ENCODE measurements around the gene ZC3H4. TPM values are rescaled to one million over a fixed set of nuclear protein-coding genes. Genes with fewer than 3 reads are reported as not detected.

Gene ZC3H4
- total RNA-seq, 1 donor from 2014 or later, result 49.3 TPM

- Histone ChIP-seq H3K27ac (no peak overlapping the region), H3K4me1 (peaks cover 4% of the 10 kb centered on the region), H3K27me3 (ENCODE audit: low read depth) (no peaks in the 10 kb centered on the region), H3K36me3 (peaks cover 97% of the 10 kb centered on the region), H3K9me3 (no peaks in the 10 kb centered on the region), H3K4me3 (no peak overlapping the region)
- intact Hi-C loops (cut with DNase I), result loop anchor here (10.0 kb wide), 1 partner anchor 54 kb away; no protein-coding TSS in a partner anchor
- DNase-seq (no peak), ATAC-seq (no peak)
- no peak for TF ChIP-seq CTCF (IDR thresholded peaks at IDR 0.05)
These were observed 42.8 kb downstream of the ZC3H4 start for GRCh38 chr19:47070756-47071155.

GRCh38 chr19:47069795-47070194, 43.8 kb downstream of the ZC3H4 start:
- no peak overlapping the region for H3K4me3 ChIP-seq
- peaks cover under 1% of the 10 kb centered on the region for H3K4me1 ChIP-seq
- intact Hi-C loops (cut with DNase I), result loop anchor here (10.0 kb wide), 1 partner anchor 55 kb away; no protein-coding TSS in a partner anchor
- ATAC-seq (no peak), DNase-seq (no peak)
- H3K27me3 ChIP-seq (ENCODE audit: low read depth), result no peaks in the 10 kb centered on the region
- no peak overlapping the region for H3K27ac ChIP-seq
- peaks cover 97% of the 10 kb centered on the region for H3K36me3 ChIP-seq
- no peak for TF ChIP-seq CTCF (IDR thresholded peaks at IDR 0.05)
- no peaks in the 10 kb centered on the region for H3K9me3 ChIP-seq

- Histone ChIP-seq H3K9me3 (no peaks in the 10 kb centered on the region), H3K36me3 (peaks cover 93% of the 10 kb centered on the region), H3K27ac (no peak overlapping the region), H3K4me1 (no peaks in the 10 kb centered on the region), H3K4me3 (no peak overlapping the region), H3K27me3 (ENCODE audit: low read depth) (no peaks in the 10 kb centered on the region)
- DNase-seq (no peak), ATAC-seq (no peak)
- TF ChIP-seq CTCF (IDR thresholded peaks at IDR 0.05), result no peak
- intact Hi-C loops (cut with DNase I), result no loop called here
These were observed 44.6 kb downstream of the ZC3H4 start for GRCh38 chr19:47068876-47069406.

GRCh38 chr19:47068246-47068645, 45.3 kb downstream of the ZC3H4 start:
- DNase-seq (no peak), ATAC-seq (no peak)
- Histone ChIP-seq H3K4me1 (no peaks in the 10 kb centered on the region), H3K9me3 (no peaks in the 10 kb centered on the region), H3K27ac (no peak overlapping the region), H3K27me3 (ENCODE audit: low read depth) (no peaks in the 10 kb centered on the region), H3K4me3 (no peak overlapping the region), H3K36me3 (peaks cover 87% of the 10 kb centered on the region)
- no peak for TF ChIP-seq CTCF (IDR thresholded peaks at IDR 0.05)
- intact Hi-C loops (cut with DNase I), result no loop called here

- DNase-seq (no peak), ATAC-seq (peak in 1 of 2 donors; percentile 6)
- H3K27ac ChIP-seq, result no peak overlapping the region
- no peak for TF ChIP-seq CTCF (IDR thresholded peaks at IDR 0.05)
- H3K4me1 ChIP-seq, result no peaks in the 10 kb centered on the region
- H3K4me3 ChIP-seq, result no peak overlapping the region
- peaks cover 78% of the 10 kb centered on the region for H3K36me3 ChIP-seq
- H3K9me3 ChIP-seq, result no peaks in the 10 kb centered on the region
- H3K27me3 ChIP-seq (ENCODE audit: low read depth), result no peaks in the 10 kb centered on the region
- intact Hi-C loops (cut with DNase I), result no loop called here
These were observed 46.2 kb downstream of the ZC3H4 start for GRCh38 chr19:47067215-47067847.

All from lower lobe of right lung (tissue), 2 donors.